ENCODE measurements around the gene MICAL3. TPM values are rescaled to one million over a fixed set of nuclear protein-coding genes. Genes with fewer than 3 reads are reported as not detected.

MICAL3 gene
- total and polyA plus RNA-seq, 2 of the 8 experiments (the other 6 are each of a cell fraction or from before 2014, with no cell fraction given) = 8.3 to 41.8 TPM

DNA sequence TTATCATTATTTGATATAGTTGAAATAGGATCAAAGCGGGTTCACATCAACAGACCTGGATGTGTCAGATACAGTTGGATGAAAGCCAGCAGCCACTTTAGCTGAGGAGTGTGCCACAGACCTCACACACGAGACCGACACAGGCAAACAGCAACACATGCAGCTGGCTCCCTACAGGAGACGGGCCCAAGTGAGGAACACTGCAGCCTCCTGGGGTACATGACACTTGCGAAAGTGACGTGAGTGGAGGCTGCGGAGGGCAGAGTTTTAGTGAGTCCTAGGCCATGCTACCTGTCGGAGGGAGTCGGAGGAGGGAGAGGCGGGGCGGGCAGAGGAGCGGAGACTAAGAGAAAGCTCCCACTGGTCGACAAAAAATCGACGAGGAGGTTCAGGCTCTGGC is 149.2 kb downstream of the MICAL3 start:
- no peak overlapping the region for H2AK5ac ChIP-seq (ENCODE audit: low read depth, low read length)
- H4K8ac ChIP-seq (ENCODE audit: extremely low read depth, insufficient read depth, low read length) = no peak overlapping the region
- ChIA-PET POLR2A (ENCODE audit: partially characterized antibody) (no interaction called here), CTCF (ENCODE audit: partially characterized antibody) (interaction anchor here (0.7 to 2.5 kb wide), 9 partner anchors 13 to 132 kb away, joined by 3 to 17 read pairs (median 4); no protein-coding TSS in a partner anchor)
- H4K5ac ChIP-seq (ENCODE audit: insufficient read length, low read depth, low read length) = no peak overlapping the region
- DNase-seq (ENCODE audit: low read depth in 1 of 2, low spot score in 2 of 2) (no peak), FAIRE-seq (no peak)
- H3K9ac ChIP-seq (replicated peaks in 1 of 4; ENCODE audit: extremely low read depth in 1 of 4, low read depth in 3 of 4, low read length in 3 of 4) = no peak overlapping the region
- no peak overlapping the region for H3K4me2 ChIP-seq (ENCODE audit: insufficient read depth in 1 of 2, low read depth in 2 of 2, low read length in 2 of 2)
- no peak overlapping the region for H2BK5ac ChIP-seq (ENCODE audit: low read depth, low read length)
- H3K9me3 ChIP-seq (ENCODE audit: insufficient read depth in 2 of 2, low read depth in 1 of 2, low read length in 1 of 2) = no peaks in the 10 kb centered on the region; a peak in 1 of 4 replicates
- no peak overlapping the region for H3K23ac ChIP-seq (ENCODE audit: insufficient read length)
- H4K91ac ChIP-seq (replicated peaks; ENCODE audit: insufficient read length, low read length) = no peak overlapping the region
- H3K4ac ChIP-seq (replicated peaks; ENCODE audit: insufficient read length, low read depth, low read length) = no peak overlapping the region
- no peaks in the 10 kb centered on the region for H3K79me2 ChIP-seq (ENCODE audit: control insufficient read depth in 1 of 2, insufficient read depth in 2 of 2, low read length in 2 of 2)
- no peak overlapping the region for H2AFZ ChIP-seq (ENCODE audit: low read length)
- H2BK20ac ChIP-seq (ENCODE audit: low read length) = no peak overlapping the region
- H3K4me1 ChIP-seq (replicated peaks in 1 of 4; ENCODE audit: control insufficient read depth in 3 of 4, insufficient read depth in 4 of 4, low read length in 3 of 4) = no peaks in the 10 kb centered on the region
- H3K14ac ChIP-seq (ENCODE audit: insufficient read length) = no peak overlapping the region
- no peaks in the 10 kb centered on the region for H3K79me1 ChIP-seq (ENCODE audit: low read depth, low read length)
- no peak overlapping the region for H3K56ac ChIP-seq (replicated peaks; ENCODE audit: insufficient read length, low read depth, low read length)
- H3K27ac ChIP-seq (ENCODE audit: low read depth, low read length) = no peak overlapping the region
- H2BK120ac ChIP-seq (replicated peaks; ENCODE audit: low read depth, low read length) = no peak overlapping the region
- no peak overlapping the region for H3K4me3 ChIP-seq (ENCODE audit: extremely low read depth in 1 of 4, insufficient read depth in 2 of 4, low read depth in 3 of 4, low read length in 4 of 4)
- WGBS, 2 experiments (ENCODE audit: extremely low coverage in 1 of 2, insufficient coverage in 1 of 2, insufficient read length in 1 of 2, insufficient replicate concordance in 2 of 2, low coverage in 1 of 2, low lambda C conversion rate in 2 of 2, missing lambda C conversion rate in 1 of 2) = 88% methylated on average over 15 of the region's 15 CpGs; no CpG with 5 or more reads in 1 of the 2 experiments
- H2BK12ac ChIP-seq (ENCODE audit: low read depth, low read length) = no peak overlapping the region
- H2BK15ac ChIP-seq (ENCODE audit: low read length) = no peak overlapping the region
- H3K18ac ChIP-seq (ENCODE audit: extremely low read depth, low read length) = no peak overlapping the region
- H4K20me1 ChIP-seq (replicated peaks in 1 of 2; ENCODE audit: control insufficient read depth in 1 of 2, insufficient read depth in 2 of 2, low read length in 2 of 2) = peaks cover 9 to 38% of the 10 kb centered on the region in 2 experiments
- peaks cover 10% of the 10 kb centered on the region; the same call in 1 of the 2 replicates for H3K23me2 ChIP-seq (ENCODE audit: low read depth, low read length)
- peaks cover 11 to 62% (median 55%) of the 10 kb centered on the region in 4 experiments for H3K27me3 ChIP-seq (replicated peaks in 1 of 4; ENCODE audit: control insufficient read depth in 3 of 4, extremely low read depth in 1 of 4, insufficient read depth in 3 of 4, low read length in 3 of 4)
- peaks cover 0 to 12% (median 2%) of the 10 kb centered on the region in 4 experiments; a peak in 2 of 8 replicates for H3K36me3 ChIP-seq (ENCODE audit: control insufficient read depth in 2 of 4, insufficient read depth in 4 of 4, low read length in 3 of 4)
- TF ChIP-seq SP4 (IDR thresholded peaks at IDR 0.05; ENCODE audit: low read length) (no peak), SIX5 (IDR thresholded peaks at IDR 0.05; ENCODE audit: low read depth, low read length) (no peak), SP1 (IDR thresholded peaks at IDR 0.05; ENCODE audit: low read depth, low read length) (no peak), RAD21 (IDR thresholded peaks at IDR 0.05 in 1 of 2, conservative IDR thresholded peaks at IDR 0.05 in 1 of 2; ENCODE audit: low read depth in 2 of 2, low read length in 2 of 2) (no peak), HDAC6 (IDR thresholded peaks at IDR 0.05; ENCODE audit: low read depth, low read length) (no peak), NRF1 (IDR thresholded peaks at IDR 0.05; ENCODE audit: low read depth, low read length) (no peak), GTF2F1 (IDR thresholded peaks at IDR 0.05; ENCODE audit: borderline replicate concordance, low read depth, low read length) (no peak), RBBP5 (IDR thresholded peaks at IDR 0.05; ENCODE audit: borderline replicate concordance, low read depth, low read length) (no peak), HDAC2 (IDR thresholded peaks at IDR 0.05; ENCODE audit: borderline replicate concordance in 1 of 2, low read depth in 2 of 2, low read length in 2 of 2) (no peak), CEBPB (IDR thresholded peaks at IDR 0.05; ENCODE audit: low read depth, low read length) (no peak), YY1 (IDR thresholded peaks at IDR 0.05; ENCODE audit: low read depth, low read length) (no peak), RXRA (IDR thresholded peaks at IDR 0.05; ENCODE audit: insufficient read depth, low read depth, low read length) (no peak), TEAD4 (IDR thresholded peaks at IDR 0.05; ENCODE audit: low read depth, low read length) (no peak), SRF (IDR thresholded peaks at IDR 0.05; ENCODE audit: low read depth, low read length) (no peak)
